Adrenal gland (tissue), 12 donors: Measurements from ENCODE around the gene RPRD1B. TPM values are rescaled to one million over a fixed set of nuclear protein-coding genes. Genes with fewer than 3 reads are reported as not detected.

ENCODE experiments used
- DNase-seq, 7 donors: peaks; one replicate each; pipeline ENCODE4 v3.0.0-alpha.2; 2019 to 2020
- H3K27ac ChIP-seq, 5 donors: fragments of 200-600 bp; sonication (generic) in 4 of 5; 1 replicate in 3 of 5; 2 replicates in 2 of 5; pipeline versions ENCODE4 v1.5.1 to v1.8.0; 2016 to 2020; ENCODE audit warnings: mild to moderate bottlenecking in 1 of 5
- H3K27me3 ChIP-seq: fragments of 200-600 bp; 2 replicates; pipeline ENCODE4 v1.8.0; 2021
- H3K36me3 ChIP-seq, 2 donors: fragments of 200-600 bp; replicated peaks in 1 of 2; 1 replicate in 1 of 2; 2 replicates in 1 of 2; pipeline versions ENCODE4 v1.5.1 to v1.8.0; 2018 to 2022
- H3K4me1 ChIP-seq, 2 donors: fragments of 200-600 bp; replicated peaks in 1 of 2; 1 replicate in 1 of 2; 2 replicates in 1 of 2; pipeline versions ENCODE4 v1.5.1 to v1.8.0; 2018 to 2021
- H3K4me3 ChIP-seq, 4 donors: fragments of 200-600 bp; sonication (generic) in 3 of 4; one replicate each; pipeline ENCODE4 v1.5.1; 2016 to 2018
- H3K9me3 ChIP-seq, 3 donors: fragments of 200-600 bp; sonication (generic) in 1 of 3; replicated peaks in 1 of 3; 1 replicate in 2 of 3; 2 replicates in 1 of 3; pipeline versions ENCODE4 v1.5.1 to v1.8.0; 2016 to 2021
- CTCF ChIP-seq, 6 experiments: fragments of 450-650 bp in 4 of 6; fragments of 200-600 bp in 2 of 6; sonication (generic) in 1 of 6; IDR thresholded peaks; 1 replicate in 5 of 6; 2 replicates in 1 of 6; pipeline versions ENCODE4 v1.5.1 to v1.8.0; 2016 to 2021; ENCODE audit warnings: antibody characterized with exemption in 6 of 6, mild to moderate bottlenecking in 2 of 6, moderate library complexity in 1 of 6
- POLR2A ChIP-seq, 2 donors: fragments of 450-650 bp; IDR thresholded peaks; one replicate each; pipeline ENCODE4 v1.6.1; 2017; ENCODE audit warnings: antibody characterized with exemption in 2 of 2, mild to moderate bottlenecking in 2 of 2, moderate library complexity in 1 of 2
- WGBS, 4 donors: extraction: QIAGEN DNeasy Blood & Tissue Kit in 2 of 4; methylation state at CpG; one replicate each; pipeline versions ENCODE4 v1.1.5 to v1.1.7; 2013 to 2017; 5-methylcytosine and 5-hydroxymethylcytosine counted together
- intact Hi-C, 2 donors: fragments of 100-400 bp; cut with DNase I; formaldehyde crosslinking; loops; one replicate each; pipeline versions ENCODE4 v1.14.1 to v1.15.0; 2022 to 2023
- polyA plus RNA-seq, 3 donors: library from polyadenylated mRNA; stranded (reverse); fragments of 200-250 nt in 2 of 3; fragments of 350-450 nt in 1 of 3; fragmentation: Illumina TruSeq in 1 of 3; extraction: RNeasy Lipid Tissue Mini Kit (QIAGEN cat#74804) in 1 of 3; gene quantifications; one replicate each; pipeline ENCODE4 v1.2.3, GENCODE V29; 2013 to 2014
- total RNA-seq, 9 donors: library from RNA; depleted of rRNA in 4 of 9; stranded (reverse); fragments of >200 nt in 4 of 9; fragments of 120-200 nt in 1 of 9; fragmentation: NEBNext Ultra II Directional in 1 of 9; extraction: Animal tissue kit (Norgen Biotek cat#: 25700) in 1 of 9; gene quantifications; one replicate each; pipeline versions ENCODE4 v1.1.0 to v1.2.4, GENCODE V29; 2013 to 2023
- donor health status: healthy with polysubstance abuse.
- donor health status: Bipolar disorder and iron deficiency.
- donor health status: DM: yes; HTN: yes; CAD: no.
- donor health status: DM: no; HTN: no; CAD: no.
- donor health status: DM: no; HTN: no; CAD: no.
- donor health status: DM: yes; HTN: yes; CAD: no.

Gene RPRD1B
- total and polyA plus RNA-seq, 12 donors: 5.9 to 36.4 (median 27.1) TPM

GRCh38 chr20:38084425-38084951 is 50.9 kb downstream of the RPRD1B start:
- Histone ChIP-seq H3K4me1 (peaks cover 0 to 7% of the 10 kb centered on the region in 2 donors), H3K27ac (peak overlapping the region in 1 of 5 donors; percentile 53), H3K9me3 (no peaks in the 10 kb centered on the region), H3K27me3 (no peaks in the 10 kb centered on the region), H3K36me3 (peaks cover 0 to 33% of the 10 kb centered on the region in 2 donors), H3K4me3 (no peak overlapping the region)
- intact Hi-C loops: no loop called here
- DNase-seq: no peak
- WGBS, 4 donors: 52 to 62% (median 59%) methylated on average over 5 of the region's 5 CpGs
- TF ChIP-seq CTCF (IDR thresholded peaks at IDR 0.05) (no peak), POLR2A (IDR thresholded peaks at IDR 0.05) (no peak)

GRCh38 chr20:38085026-38085425 is 51.5 kb downstream of the RPRD1B start:
- no peak for DNase-seq
- H3K27ac ChIP-seq: peak overlapping the region in 1 of 5 donors; percentile 21
- no peaks in the 10 kb centered on the region for H3K9me3 ChIP-seq
- WGBS, 4 donors: 90 to 93% (median 92%) methylated on average over 10 of the region's 10 CpGs
- no peaks in the 10 kb centered on the region for H3K27me3 ChIP-seq
- H3K36me3 ChIP-seq: peaks cover 0 to 38% of the 10 kb centered on the region in 2 donors
- TF ChIP-seq POLR2A (IDR thresholded peaks at IDR 0.05) (no peak), CTCF (IDR thresholded peaks at IDR 0.05) (no peak)
- intact Hi-C loops: no loop called here
- H3K4me1 ChIP-seq: peaks cover 0 to 7% of the 10 kb centered on the region in 2 donors
- H3K4me3 ChIP-seq: no peak overlapping the region

GRCh38 chr20:38089500-38089899 is 56.0 kb downstream of the RPRD1B start:
- H3K36me3 ChIP-seq: peaks cover 0 to 48% of the 10 kb centered on the region in 2 donors
- peaks cover 9 to 25% of the 10 kb centered on the region in 2 donors for H3K4me1 ChIP-seq
- no peaks in the 10 kb centered on the region for H3K27me3 ChIP-seq
- no peak for TF ChIP-seq CTCF (IDR thresholded peaks at IDR 0.05)
- TF ChIP-seq POLR2A (IDR thresholded peaks at IDR 0.05): no peak
- 89 to 94% (median 91%) methylated on average over 10 of the region's 10 CpGs for WGBS, 4 donors
- no peaks in the 10 kb centered on the region for H3K9me3 ChIP-seq
- intact Hi-C loops: no loop called here
- DNase-seq: no peak
- H3K4me3 ChIP-seq: no peak overlapping the region
- no peak overlapping the region for H3K27ac ChIP-seq

GRCh38 chr20:38090061-38090460 is 56.5 kb downstream of the RPRD1B start:
- intact Hi-C loops: no loop called here
- peaks cover 0 to 47% of the 10 kb centered on the region in 2 donors for H3K36me3 ChIP-seq
- 88 to 92% (median 90%) methylated on average over 7 of the region's 7 CpGs for WGBS, 4 donors
- H3K27ac ChIP-seq: no peak overlapping the region
- H3K4me1 ChIP-seq: peaks cover 15 to 30% of the 10 kb centered on the region in 2 donors
- H3K27me3 ChIP-seq: no peaks in the 10 kb centered on the region
- no peak overlapping the region for H3K4me3 ChIP-seq
- no peak for DNase-seq
- no peaks in the 10 kb centered on the region for H3K9me3 ChIP-seq
- TF ChIP-seq POLR2A (IDR thresholded peaks at IDR 0.05): no peak
- no peak for TF ChIP-seq CTCF (IDR thresholded peaks at IDR 0.05)
